GM19468 (cell line): ENCODE measurements around the gene CD200.

Experiments
- ATAC-seq: cut with Tn5 transposase; IDR thresholded peaks from one replicate; pipeline ENCODE4 v1.9.1; 2021; ENCODE audit warnings: mild to moderate bottlenecking, moderate library complexity, moderate number of reproducible peaks; ENCODE audit not compliant: unreplicated experiment; ENCODE audit errors: extremely low read depth

CD200 gene

GRCh38 chr3:112327371-112327951 lies 5.5 kb upstream of the CD200 start:
- ATAC-seq: peak; percentile 97

GRCh38 chr3:112331851-112332250 lies 1.1 kb upstream of the CD200 start:
- ATAC-seq: no peak

- ATAC-seq: peak; percentile 37
Observed at GRCh38 chr3:112333381-112334317, 693 bp downstream of the CD200 start.

GRCh38 chr3:112334691-112335433 lies 1.9 kb downstream of the CD200 start:
- ATAC-seq: no peak

- ATAC-seq: no peak
Observed at GRCh38 chr3:112335434-112335781, 2.5 kb downstream of the CD200 start.

- no peak for ATAC-seq
Observed at GRCh38 chr3:112338021-112338726, 5.2 kb downstream of the CD200 start.

GRCh38 chr3:112338727-112339056 lies 5.7 kb downstream of the CD200 start:
- no peak for ATAC-seq

GRCh38 chr3:112339134-112339533 lies 6.2 kb downstream of the CD200 start:
- no peak for ATAC-seq

- no peak for ATAC-seq
Observed at GRCh38 chr3:112339609-112340008, 6.7 kb downstream of the CD200 start.

GRCh38 chr3:112341386-112341785 lies 8.4 kb downstream of the CD200 start:
- ATAC-seq: no peak

- no peak for ATAC-seq
Observed at GRCh38 chr3:112345681-112346080, 12.7 kb downstream of the CD200 start.

- no peak for ATAC-seq
Observed at GRCh38 chr3:112346491-112347122, 13.7 kb downstream of the CD200 start.

- ATAC-seq: no peak
Observed at GRCh38 chr3:112348943-112349342, 16.0 kb downstream of the CD200 start.

GRCh38 chr3:112349557-112349956 lies 16.6 kb downstream of the CD200 start:
- no peak for ATAC-seq

- no peak for ATAC-seq
Observed at GRCh38 chr3:112350018-112350810, 17.3 kb downstream of the CD200 start.

- ATAC-seq: no peak
Observed at GRCh38 chr3:112351036-112351435, 18.1 kb downstream of the CD200 start.

GRCh38 chr3:112351823-112352222 lies 18.9 kb downstream of the CD200 start:
- ATAC-seq: no peak

- no peak for ATAC-seq
Observed at GRCh38 chr3:112352720-112353119, 19.8 kb downstream of the CD200 start.

GRCh38 chr3:112353365-112353764 lies 20.4 kb downstream of the CD200 start:
- no peak for ATAC-seq
